Naive thymus-derived CD4-positive, alpha-beta T cell (primary cell): ENCODE measurements around the gene SLC35G6. TPM values are rescaled to one million over a fixed set of nuclear protein-coding genes. Genes with fewer than 3 reads are reported as not detected.
A peak's percentile ranks its signal among the peaks of the same experiment; 100 is the strongest.

Source experiments
- ATAC-seq: fragments of 150-1000 bp; cut with Tn5 transposase; 2 replicates; pipeline ENCODE4 v1.10.0; 2021; ENCODE audit warnings: mild to moderate bottlenecking, moderate library complexity
- CTCF ChIA-PET: fragments of 350-600 bp; sonication (Branson Sonifier 250); formaldehyde crosslinking; loops from one replicate; lab custom pipeline; 2021; ENCODE audit warnings: antibody characterized with exemption; lab: Charles Lee
- POLR2A ChIA-PET: fragments of 350-600 bp; sonication (Branson Sonifier 250); formaldehyde crosslinking; loops from one replicate; lab custom pipeline; 2021; ENCODE audit warnings: antibody characterized with exemption, inconsistent platforms; lab: Charles Lee
- DNase-seq, 9 donors: peaks; one replicate each; pipeline versions ENCODE4 v3.0.0 to v3.0.0-alpha.2; 2020 to 2022; ENCODE audit warnings: mixed read lengths in 1 of 9
- H3K27ac ChIP-seq: one replicate; pipeline ENCODE4 v1.7.0; 2013; ENCODE audit warnings: mild to moderate bottlenecking, low read depth, low read length, moderate library complexity
- H3K27me3 ChIP-seq, 2 donors: one replicate each; pipeline ENCODE4 v1.7.0; 2013; ENCODE audit warnings: low read length in 2 of 2, mild to moderate bottlenecking in 2 of 2, moderate library complexity in 2 of 2; ENCODE audit not compliant: control insufficient read depth in 2 of 2, insufficient read depth in 2 of 2
- H3K36me3 ChIP-seq, 3 experiments: 1 replicate in 2 of 3; 2 replicates in 1 of 3; pipeline ENCODE4 v1.7.0; 2013; ENCODE audit warnings: low read length in 3 of 3, mild to moderate bottlenecking in 3 of 3, moderate library complexity in 1 of 3; ENCODE audit not compliant: insufficient read depth in 3 of 3, control insufficient read depth in 2 of 3
- H3K4me1 ChIP-seq, 2 donors: one replicate each; pipeline ENCODE4 v1.7.0; 2013; ENCODE audit warnings: low read length in 2 of 2, mild to moderate bottlenecking in 2 of 2, moderate library complexity in 1 of 2; ENCODE audit not compliant: control insufficient read depth in 2 of 2, insufficient read depth in 2 of 2
- H3K4me3 ChIP-seq: 2 replicates; pipeline ENCODE4 v1.7.0; 2013; ENCODE audit warnings: mild to moderate bottlenecking, low read length
- H3K9me3 ChIP-seq, 3 experiments: 1 replicate in 2 of 3; 2 replicates in 1 of 3; pipeline ENCODE4 v1.7.0; 2013; ENCODE audit warnings: low read length in 3 of 3; ENCODE audit not compliant: control insufficient read depth in 2 of 3
- H3K27ac Mint-ChIP-seq, 9 donors: one replicate each; pipeline ENCODE4 v1.8.0; 2020 to 2022; ENCODE audit warnings: mixed read lengths in 9 of 9, mild to moderate bottlenecking in 8 of 9, moderate library complexity in 5 of 9, inconsistent platforms in 2 of 9
- H3K27me3 Mint-ChIP-seq, 5 donors: one replicate each; pipeline ENCODE4 v1.8.0; 2021 to 2022; ENCODE audit warnings: mixed read lengths in 5 of 5, mild to moderate bottlenecking in 1 of 5
- H3K36me3 Mint-ChIP-seq, 5 donors: one replicate each; pipeline ENCODE4 v1.8.0; 2020 to 2022; ENCODE audit warnings: mixed read lengths in 5 of 5, mild to moderate bottlenecking in 3 of 5, inconsistent platforms in 1 of 5
- H3K4me1 Mint-ChIP-seq, 7 donors: one replicate each; pipeline ENCODE4 v1.8.0; 2020 to 2022; ENCODE audit warnings: mixed read lengths in 7 of 7, mild to moderate bottlenecking in 3 of 7, inconsistent platforms in 1 of 7
- H3K4me3 Mint-ChIP-seq, 10 donors: one replicate each; pipeline ENCODE4 v1.8.0; 2020 to 2022; ENCODE audit warnings: mild to moderate bottlenecking in 10 of 10, mixed read lengths in 10 of 10, moderate library complexity in 6 of 10, inconsistent platforms in 2 of 10
- H3K9me3 Mint-ChIP-seq, 11 donors: one replicate each; pipeline ENCODE4 v1.8.0; 2020 to 2022; ENCODE audit warnings: mixed read lengths in 11 of 11, mild to moderate bottlenecking in 4 of 11, inconsistent platforms in 1 of 11, moderate library complexity in 1 of 11
- intact Hi-C, 2 donors: fragments of 100-400 bp; cut with micrococcal nuclease; formaldehyde crosslinking; loops; one replicate each; pipeline ENCODE4 v1.15.1; 2023
- polyA plus RNA-seq, 2 donors: library from polyadenylated mRNA; unstranded; fragments of 300-500 nt; fragmentation: Illumina TruSeq; gene quantifications; one replicate each; pipeline ENCODE4 v1.2.3, GENCODE V29; 2021
- total RNA-seq, 6 experiments: library from RNA in 5 of 6; stranded (reverse) in 5 of 6; gene quantifications; 1 replicate in 5 of 6; 2 replicates in 1 of 6; pipeline ENCODE4 v1.2.3 and lab custom pipeline; 2021 to 2026

Gene SLC35G6
- total and polyA plus RNA-seq, 7 experiments from 2014 or later = 0.16 TPM; not detected in 6

- Mint-ChIP-seq H3K27me3 (no peaks in the 10 kb centered on the region), H3K4me1 (peaks cover 50 to 79% (median 65%) of the 10 kb centered on the region in 7 donors), H3K4me3 (peak overlapping the region in 2 of 10 donors; percentile 16 to 19), H3K27ac (peak overlapping the region in 7 of 9 donors; percentile 1 to 59 (median 19)), H3K36me3 (peaks cover 3 to 35% (median 19%) of the 10 kb centered on the region in 5 donors), H3K9me3 (peaks cover 0 to under 1% (median 0%) of the 10 kb centered on the region in 11 donors)
- H3K9me3 ChIP-seq = no peaks in the 10 kb centered on the region
- intact Hi-C loops = no loop called here
- no peak overlapping the region for H3K27ac ChIP-seq
- ATAC-seq (no peak), DNase-seq (no peak)
- H3K4me3 ChIP-seq = no peak overlapping the region
- ChIA-PET POLR2A (interaction anchor here (1.0 to 1.7 kb wide), 2 partner anchors 12 to 31 kb away, joined by 5 read pairs; partner anchors contain the start of gene ZBTB4), CTCF (no interaction called here)
- no peaks in the 10 kb centered on the region for H3K27me3 ChIP-seq
- peaks cover 5 to 20% (median 13%) of the 10 kb centered on the region in 3 experiments for H3K36me3 ChIP-seq
- H3K4me1 ChIP-seq = peaks cover 20 to 45% of the 10 kb centered on the region in 2 donors
Measured at GRCh38 chr17:7491583-7491982, 10.3 kb downstream of the SLC35G6 start.

- CTCF ChIA-PET = interaction anchor here (0.6 to 0.7 kb wide), 2 partner anchors 55 to 342 kb away, joined by 3 read pairs; no protein-coding TSS in a partner anchor
- ATAC-seq (no peak), DNase-seq (no peak)
- intact Hi-C loops = loop anchor here in 1 of 2 donors (1.0 kb wide), 1 partner anchor 10 kb away; the partner anchor contains the start of gene POLR2A
- Mint-ChIP-seq H3K36me3 (peaks cover 8 to 43% (median 16%) of the 10 kb centered on the region in 5 donors), H3K9me3 (no peaks in the 10 kb centered on the region), H3K27me3 (no peaks in the 10 kb centered on the region), H3K4me1 (peaks cover 35 to 59% (median 46%) of the 10 kb centered on the region in 7 donors), H3K27ac (peak overlapping the region in 4 of 9 donors; percentile 39 to 47 (median 42)), H3K4me3 (peak overlapping the region in 1 of 10 donors; percentile 3)
- Histone ChIP-seq H3K27ac (no peak overlapping the region), H3K4me3 (no peak overlapping the region), H3K36me3 (peaks cover 20 to 37% (median 29%) of the 10 kb centered on the region in 3 experiments), H3K4me1 (peaks cover 6 to 27% of the 10 kb centered on the region in 2 donors), H3K9me3 (no peaks in the 10 kb centered on the region), H3K27me3 (no peaks in the 10 kb centered on the region)
- POLR2A ChIA-PET = interaction anchor here (0.9 to 4.9 kb wide), 3 partner anchors 9 to 57 kb away, joined by 3 to 29 read pairs (median 9); partner anchors contain the start of gene POLR2A
Measured at GRCh38 chr17:7493941-7494340, 12.7 kb downstream of the SLC35G6 start.

DNA sequence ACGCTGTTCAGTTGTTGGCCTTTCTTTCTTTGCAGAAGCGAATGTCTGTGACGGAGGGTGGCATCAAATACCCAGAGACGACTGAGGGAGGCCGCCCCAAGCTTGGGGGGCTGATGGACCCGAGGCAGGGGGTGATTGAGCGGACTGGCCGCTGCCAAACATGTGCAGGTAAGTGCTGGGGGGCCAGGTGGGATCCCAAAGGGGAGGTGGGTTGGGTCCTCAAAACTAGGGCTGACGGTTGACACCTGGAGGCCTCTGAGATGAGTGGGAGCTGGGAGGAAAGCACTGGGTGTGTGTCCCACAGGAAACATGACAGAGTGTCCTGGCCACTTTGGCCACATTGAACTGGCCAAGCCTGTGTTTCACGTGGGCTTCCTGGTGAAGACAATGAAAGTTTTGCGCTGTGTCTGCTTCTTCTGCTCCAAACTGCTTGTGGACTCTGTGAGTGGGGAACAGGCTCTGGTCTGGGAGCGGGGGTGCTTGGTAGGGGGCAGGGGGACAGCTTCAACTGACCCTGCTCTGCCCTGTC is 14.7 kb downstream of the SLC35G6 start:
- no peak overlapping the region for H3K27ac ChIP-seq
- Mint-ChIP-seq H3K27me3 (no peaks in the 10 kb centered on the region), H3K4me1 (peaks cover 19 to 38% (median 27%) of the 10 kb centered on the region in 7 donors), H3K36me3 (peaks cover 12 to 54% (median 26%) of the 10 kb centered on the region in 5 donors), H3K27ac (peak overlapping the region in 3 of 9 donors; percentile 41 to 51 (median 47)), H3K9me3 (no peaks in the 10 kb centered on the region), H3K4me3 (no peak overlapping the region)
- no peaks in the 10 kb centered on the region for H3K9me3 ChIP-seq
- no peak for ATAC-seq
- peaks cover 0 to 8% of the 10 kb centered on the region in 2 donors for H3K4me1 ChIP-seq
- ChIA-PET POLR2A (interaction anchor here (1.5 to 4.9 kb wide), 4 partner anchors 12 to 59 kb away, joined by 3 to 29 read pairs (median 6); partner anchors contain the start of gene POLR2A), CTCF (no interaction called here)
- no peak for DNase-seq
- no peak overlapping the region for H3K4me3 ChIP-seq
- H3K36me3 ChIP-seq = peaks cover 37 to 56% (median 38%) of the 10 kb centered on the region in 3 experiments
- no peaks in the 10 kb centered on the region for H3K27me3 ChIP-seq
- intact Hi-C loops = no loop called here

DNA sequence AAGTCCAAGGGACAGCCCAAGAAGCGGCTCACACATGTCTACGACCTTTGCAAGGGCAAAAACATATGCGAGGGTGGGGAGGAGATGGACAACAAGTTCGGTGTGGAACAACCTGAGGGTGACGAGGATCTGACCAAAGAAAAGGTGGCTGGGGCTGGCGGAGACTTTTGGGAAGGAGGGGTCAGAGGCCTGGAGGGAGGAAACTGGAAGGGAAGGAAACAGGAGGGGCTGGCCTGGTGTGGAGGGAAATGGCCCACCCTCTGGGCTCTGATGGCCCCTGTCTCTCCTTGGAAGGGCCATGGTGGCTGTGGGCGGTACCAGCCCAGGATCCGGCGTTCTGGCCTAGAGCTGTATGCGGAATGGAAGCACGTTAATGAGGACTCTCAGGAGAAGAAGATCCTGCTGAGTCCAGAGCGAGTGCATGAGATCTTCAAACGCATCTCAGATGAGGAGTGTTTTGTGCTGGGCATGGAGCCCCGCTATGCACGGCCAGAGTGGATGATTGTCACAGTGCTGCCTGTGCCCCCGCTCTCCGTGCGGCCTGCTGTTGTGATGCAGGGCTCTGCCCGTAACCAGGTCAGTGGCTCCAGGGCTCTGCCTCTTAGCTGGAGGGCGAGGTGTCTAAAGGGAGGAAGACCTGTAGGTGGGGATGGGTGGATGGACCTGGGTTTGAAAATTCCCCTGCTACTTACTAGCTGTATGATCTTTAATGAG is 15.4 kb downstream of the SLC35G6 start:
- peaks cover 19 to 59% (median 33%) of the 10 kb centered on the region in 5 donors for H3K36me3 Mint-ChIP-seq
- CTCF ChIA-PET = interaction anchor here (0.9 to 1.1 kb wide), 2 partner anchors 18 to 93 kb away, joined by 3 read pairs; no protein-coding TSS in a partner anchor
- POLR2A ChIA-PET = interaction anchor here (1.5 to 4.9 kb wide), 4 partner anchors 11 to 60 kb away, joined by 3 to 29 read pairs (median 6); partner anchors contain the start of gene POLR2A
- Histone ChIP-seq H3K9me3 (no peaks in the 10 kb centered on the region), H3K27me3 (no peaks in the 10 kb centered on the region), H3K27ac (no peak overlapping the region), H3K4me1 (peaks cover 0 to 2% of the 10 kb centered on the region in 2 donors), H3K4me3 (no peak overlapping the region), H3K36me3 (peaks cover 44 to 62% (median 45%) of the 10 kb centered on the region in 3 experiments)
- no peaks in the 10 kb centered on the region for H3K9me3 Mint-ChIP-seq
- H3K27me3 Mint-ChIP-seq = no peaks in the 10 kb centered on the region
- intact Hi-C loops = no loop called here
- peaks cover 15 to 33% (median 23%) of the 10 kb centered on the region in 7 donors for H3K4me1 Mint-ChIP-seq
- ATAC-seq (no peak), DNase-seq (no peak)
- peak overlapping the region in 4 of 9 donors; percentile 47 to 72 (median 61) for H3K27ac Mint-ChIP-seq
- H3K4me3 Mint-ChIP-seq = no peak overlapping the region

DNA sequence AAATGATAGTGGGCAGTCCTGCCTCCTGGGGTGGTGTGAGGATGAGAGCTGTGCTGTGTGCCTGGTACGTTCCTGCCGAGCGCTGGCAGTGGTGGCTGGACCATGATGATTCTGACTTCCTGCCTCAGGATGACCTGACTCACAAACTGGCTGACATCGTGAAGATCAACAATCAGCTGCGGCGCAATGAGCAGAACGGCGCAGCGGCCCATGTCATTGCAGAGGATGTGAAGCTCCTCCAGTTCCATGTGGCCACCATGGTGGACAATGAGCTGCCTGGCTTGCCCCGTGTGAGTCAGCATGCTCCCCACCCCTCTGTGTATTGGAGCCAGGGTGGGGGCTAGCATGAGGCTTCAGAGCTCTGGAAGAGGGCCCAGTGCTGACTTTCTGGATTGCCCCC is 16.0 kb downstream of the SLC35G6 start:
- H3K9me3 ChIP-seq = no peaks in the 10 kb centered on the region
- Mint-ChIP-seq H3K27ac (peak overlapping the region in 1 of 9 donors; percentile 71), H3K27me3 (no peaks in the 10 kb centered on the region), H3K9me3 (no peaks in the 10 kb centered on the region), H3K36me3 (peaks cover 20 to 58% (median 34%) of the 10 kb centered on the region in 5 donors), H3K4me1 (peaks cover 12 to 27% (median 18%) of the 10 kb centered on the region in 7 donors), H3K4me3 (no peak overlapping the region)
- no peak overlapping the region for H3K27ac ChIP-seq
- no peaks in the 10 kb centered on the region for H3K27me3 ChIP-seq
- CTCF ChIA-PET = interaction anchor here (0.9 to 1.1 kb wide), 2 partner anchors 18 to 92 kb away, joined by 3 read pairs; no protein-coding TSS in a partner anchor
- H3K4me3 ChIP-seq = no peak overlapping the region
- no peaks in the 10 kb centered on the region for H3K4me1 ChIP-seq
- POLR2A ChIA-PET = interaction anchor here (0.6 to 1.6 kb wide), 4 partner anchors 9 to 82 kb away, joined by 3 to 4 read pairs (median 4); partner anchors contain the start of gene CD68
- intact Hi-C loops = no loop called here
- DNase-seq (no peak), ATAC-seq (no peak)
- peaks cover 50 to 68% (median 51%) of the 10 kb centered on the region in 3 experiments for H3K36me3 ChIP-seq

DNA sequence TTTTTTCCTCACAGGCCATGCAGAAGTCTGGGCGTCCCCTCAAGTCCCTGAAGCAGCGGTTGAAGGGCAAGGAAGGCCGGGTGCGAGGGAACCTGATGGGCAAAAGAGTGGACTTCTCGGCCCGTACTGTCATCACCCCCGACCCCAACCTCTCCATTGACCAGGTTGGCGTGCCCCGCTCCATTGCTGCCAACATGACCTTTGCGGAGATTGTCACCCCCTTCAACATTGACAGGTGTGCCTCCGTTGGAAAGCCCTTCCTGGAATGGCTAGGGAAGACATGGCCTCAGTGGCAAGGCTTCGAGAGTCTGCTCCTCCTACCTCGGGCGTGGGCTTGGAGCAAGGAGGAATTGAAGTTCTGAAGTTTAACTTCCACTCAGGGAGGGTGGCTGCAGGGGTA is 16.4 kb downstream of the SLC35G6 start:
- Histone ChIP-seq H3K9me3 (no peaks in the 10 kb centered on the region), H3K36me3 (peaks cover 52 to 73% (median 55%) of the 10 kb centered on the region in 3 experiments), H3K4me3 (no peak overlapping the region), H3K27ac (no peak overlapping the region), H3K4me1 (no peaks in the 10 kb centered on the region), H3K27me3 (no peaks in the 10 kb centered on the region)
- Mint-ChIP-seq H3K4me1 (peaks cover 11 to 25% (median 17%) of the 10 kb centered on the region in 7 donors), H3K9me3 (no peaks in the 10 kb centered on the region), H3K27ac (peak overlapping the region in 1 of 9 donors; percentile 67), H3K27me3 (no peaks in the 10 kb centered on the region), H3K36me3 (peaks cover 20 to 61% (median 34%) of the 10 kb centered on the region in 5 donors), H3K4me3 (no peak overlapping the region)
- POLR2A ChIA-PET = interaction anchor here (0.6 to 1.5 kb wide), 3 partner anchors 9 to 82 kb away, joined by 3 to 4 read pairs (median 4); partner anchors contain the start of gene CD68
- intact Hi-C loops = no loop called here
- no peak for ATAC-seq
- DNase-seq = no peak
- CTCF ChIA-PET = interaction anchor here (1.1 kb wide), 1 partner anchor 17 kb away, joined by 3 read pairs; no protein-coding TSS in a partner anchor
